Trophoblast cell (in vitro differentiated cells and primary cell): Measurements from ENCODE around the gene RTN4RL1.

Experiments used
- DNase-seq, 2 donors: peaks; one replicate each; pipeline ENCODE4 v3.0.0-alpha.2; 2016
- H2AFZ ChIP-seq: 2 replicates; pipeline ENCODE4 v1.6.1; 2013; ENCODE audit warnings: low read length, moderate library complexity, mild to moderate bottlenecking; ENCODE audit not compliant: insufficient read depth, poor library complexity
- H2AK5ac ChIP-seq: 2 replicates; pipeline ENCODE4 v1.6.1; 2013; ENCODE audit warnings: mild to moderate bottlenecking, low read length
- H2BK120ac ChIP-seq: 2 replicates; pipeline ENCODE4 v1.6.1; 2013; ENCODE audit warnings: low read length, mild to moderate bottlenecking, moderate library complexity; ENCODE audit not compliant: insufficient read depth, poor library complexity
- H2BK12ac ChIP-seq: 2 replicates; pipeline ENCODE4 v1.6.1; 2013; ENCODE audit warnings: mild to moderate bottlenecking, low read length, moderate library complexity
- H2BK5ac ChIP-seq: 2 replicates; pipeline ENCODE4 v1.6.1; 2013; ENCODE audit warnings: low read length, low read depth, moderate library complexity, mild to moderate bottlenecking; ENCODE audit not compliant: poor library complexity
- H3K14ac ChIP-seq: 2 replicates; pipeline ENCODE4 v1.6.1; 2013; ENCODE audit warnings: mild to moderate bottlenecking, low read length
- H3K18ac ChIP-seq: 2 replicates; pipeline ENCODE4 v1.6.1; 2013; ENCODE audit warnings: mild to moderate bottlenecking, low read length
- H3K23ac ChIP-seq: 2 replicates; pipeline ENCODE4 v1.6.1; 2013; ENCODE audit warnings: low read length
- H3K27ac ChIP-seq: 2 replicates; pipeline ENCODE4 v1.5.1; 2013; ENCODE audit warnings: low read depth, mild to moderate bottlenecking, inconsistent platforms, low read length, moderate library complexity
- H3K27me3 ChIP-seq: 2 replicates; pipeline ENCODE4 v1.6.1; 2013; ENCODE audit warnings: inconsistent platforms, mild to moderate bottlenecking, low read length, moderate library complexity; ENCODE audit not compliant: insufficient read depth
- H3K36me3 ChIP-seq, 2 experiments: 1 replicate in 1 of 2; 2 replicates in 1 of 2; pipeline ENCODE4 v1.6.1; 2013; ENCODE audit warnings: low read length in 2 of 2, mild to moderate bottlenecking in 2 of 2, moderate library complexity in 1 of 2; ENCODE audit not compliant: insufficient read depth in 2 of 2, control insufficient read depth in 1 of 2
- H3K4ac ChIP-seq: 2 replicates; pipeline ENCODE4 v1.6.1; 2013; ENCODE audit warnings: low read depth, mild to moderate bottlenecking, low read length, moderate library complexity
- H3K4me1 ChIP-seq, 2 experiments: 1 replicate in 1 of 2; 2 replicates in 1 of 2; pipeline ENCODE4 v1.6.1; 2013; ENCODE audit warnings: low read length in 2 of 2, mild to moderate bottlenecking in 2 of 2, moderate library complexity in 1 of 2; ENCODE audit not compliant: insufficient read depth in 2 of 2, control insufficient read depth in 1 of 2
- H3K4me2 ChIP-seq: 2 replicates; pipeline ENCODE4 v1.6.1; 2013; ENCODE audit warnings: inconsistent platforms, mild to moderate bottlenecking, low read length, moderate library complexity
- H3K4me3 ChIP-seq: 2 replicates; pipeline ENCODE4 v1.5.1; 2013; ENCODE audit warnings: mild to moderate bottlenecking, low read depth, low read length, inconsistent platforms
- H3K79me1 ChIP-seq: one replicate; pipeline ENCODE4 v1.6.1; 2013; ENCODE audit warnings: low read length
- H3K79me2 ChIP-seq: 2 replicates; pipeline ENCODE4 v1.6.1; 2013; ENCODE audit warnings: low read length, mild to moderate bottlenecking; ENCODE audit not compliant: control insufficient read depth, insufficient read depth, poor library complexity
- H3K9ac ChIP-seq: 2 replicates; pipeline ENCODE4 v1.6.1; 2013; ENCODE audit warnings: mild to moderate bottlenecking, low read length
- H3K9me3 ChIP-seq: 2 replicates; pipeline ENCODE4 v1.6.1; 2013; ENCODE audit warnings: low read depth, mild to moderate bottlenecking, control low read depth, inconsistent platforms, low read length; ENCODE audit not compliant: insufficient read depth
- H4K12ac ChIP-seq: 2 replicates; pipeline ENCODE4 v1.6.1; 2013; ENCODE audit warnings: low read depth, mild to moderate bottlenecking, low read length, moderate library complexity
- H4K8ac ChIP-seq: 2 replicates; pipeline ENCODE4 v1.6.1; 2013; ENCODE audit warnings: low read depth, mild to moderate bottlenecking, low read length, moderate library complexity
- H4K91ac ChIP-seq: one replicate; pipeline ENCODE4 v1.6.1; 2013; ENCODE audit warnings: low read depth, mild to moderate bottlenecking, low read length, moderate library complexity
- WGBS: extraction: QIAGEN DNeasy Blood & Tissue Kit; methylation state at CpG from one replicate; pipeline ENCODE4 v1.1.7; 2013; ENCODE audit warnings: missing lambda C conversion rate; ENCODE audit not compliant: insufficient read length, insufficient coverage; ENCODE audit errors: extremely low coverage; 5-methylcytosine and 5-hydroxymethylcytosine counted together

The RTN4RL1 gene

DNA sequence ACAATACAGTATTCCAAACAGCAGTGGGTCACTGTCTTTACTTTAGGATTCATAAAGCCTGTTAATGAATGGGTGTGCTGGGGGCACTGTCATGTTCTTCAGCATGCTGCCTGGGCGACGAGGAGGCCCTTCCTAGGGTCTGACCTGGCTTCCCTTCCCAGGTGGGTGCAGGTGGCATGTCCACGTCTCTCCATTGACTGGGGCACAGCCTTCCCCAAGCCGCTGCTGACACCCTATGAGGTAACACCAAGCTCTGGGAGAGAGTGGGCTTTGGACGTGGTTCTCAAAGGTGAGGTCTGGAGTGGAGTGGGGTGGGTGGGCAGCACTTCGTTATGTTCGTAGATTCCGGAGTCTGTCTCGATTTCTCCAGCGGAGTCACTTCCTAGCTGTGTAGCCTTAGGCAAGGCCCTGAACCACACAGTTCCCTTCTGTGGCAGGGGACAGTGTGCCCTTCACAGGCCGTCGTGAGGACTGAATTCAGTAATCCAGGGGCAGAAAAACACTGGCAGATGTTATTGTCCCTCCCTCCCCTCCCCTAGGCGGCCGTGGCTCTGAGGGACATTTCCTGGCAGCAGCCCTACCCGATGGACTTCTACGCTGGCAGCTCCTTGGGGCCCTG, 15.9 kb upstream of the RTN4RL1 start:
- DNase-seq = no peak
- Histone ChIP-seq H3K23ac (no peak overlapping the region), H3K79me1 (peaks cover 11% of the 10 kb centered on the region), H4K91ac (peak overlapping the region; percentile 22), H3K27me3 (no peaks in the 10 kb centered on the region), H2BK12ac (no peak overlapping the region), H2AK5ac (peak overlapping the region; percentile 11), H3K4me2 (peak overlapping the region; percentile 82), H3K79me2 (peaks cover 5% of the 10 kb centered on the region), H4K12ac (peak overlapping the region; percentile 9), H3K18ac (no peak overlapping the region), H2BK5ac (no peak overlapping the region), H3K14ac (peak overlapping the region; percentile 12), H2BK120ac (no peak overlapping the region), H3K36me3 (peaks cover 11 to 19% of the 10 kb centered on the region in 2 experiments), H4K8ac (peak overlapping the region; percentile 68), H3K9ac (peak overlapping the region; percentile 11), H3K4me3 (peak overlapping the region; percentile 88), H2AFZ (peak overlapping the region; percentile 68), H3K27ac (no peak overlapping the region), H3K4me1 (peaks cover 14 to 19% of the 10 kb centered on the region in 2 experiments), H3K4ac (no peak overlapping the region), H3K9me3 (no peaks in the 10 kb centered on the region)
- no CpG with 5 or more reads among the region's 16 CpGs for WGBS

DNA sequence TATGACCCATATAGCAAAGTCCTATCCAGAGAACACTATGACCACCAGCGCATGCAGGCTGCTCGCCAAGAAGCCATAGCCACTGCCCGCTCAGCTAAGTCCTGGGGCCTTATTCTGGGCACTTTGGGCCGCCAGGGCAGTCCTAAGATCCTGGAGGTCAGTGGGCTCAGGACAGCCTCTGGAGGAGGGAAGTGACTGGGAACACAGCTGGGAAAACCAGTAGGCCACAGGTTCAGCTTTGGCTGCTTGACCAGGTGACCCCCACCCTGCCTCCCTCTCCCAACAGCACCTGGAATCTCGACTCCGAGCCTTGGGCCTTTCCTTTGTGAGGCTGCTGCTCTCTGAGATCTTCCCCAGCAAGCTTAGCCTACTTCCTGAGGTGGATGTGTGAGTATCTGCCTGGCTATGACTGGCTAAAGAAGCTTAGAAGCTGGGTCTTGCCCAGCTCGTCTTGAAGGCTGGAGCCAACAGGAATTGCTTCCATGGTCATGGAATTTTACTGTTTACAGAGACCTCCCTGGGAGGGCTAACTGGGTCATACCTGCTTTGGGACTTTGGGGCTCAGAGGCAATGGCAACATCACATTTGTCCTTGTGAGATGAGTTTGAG, 15.2 kb upstream of the RTN4RL1 start:
- no peak overlapping the region for H4K91ac ChIP-seq
- no peak overlapping the region for H3K27ac ChIP-seq
- no peak overlapping the region for H3K14ac ChIP-seq
- no peak for DNase-seq
- H2AFZ ChIP-seq = no peak overlapping the region
- H2BK5ac ChIP-seq = no peak overlapping the region
- H4K8ac ChIP-seq = no peak overlapping the region
- H3K79me2 ChIP-seq = peaks cover 5% of the 10 kb centered on the region
- no peak overlapping the region for H2AK5ac ChIP-seq
- no CpG with 5 or more reads among the region's 7 CpGs for WGBS
- no peak overlapping the region for H3K18ac ChIP-seq
- peaks cover 14 to 19% of the 10 kb centered on the region in 2 experiments for H3K4me1 ChIP-seq
- no peak overlapping the region for H3K23ac ChIP-seq
- H3K36me3 ChIP-seq = peaks cover 11 to 22% of the 10 kb centered on the region in 2 experiments
- no peaks in the 10 kb centered on the region for H3K9me3 ChIP-seq
- no peak overlapping the region for H3K4ac ChIP-seq
- H3K4me2 ChIP-seq = no peak overlapping the region
- H3K4me3 ChIP-seq = no peak overlapping the region
- H4K12ac ChIP-seq = no peak overlapping the region
- H3K9ac ChIP-seq = no peak overlapping the region
- H2BK12ac ChIP-seq = no peak overlapping the region
- no peaks in the 10 kb centered on the region for H3K27me3 ChIP-seq
- peaks cover 11% of the 10 kb centered on the region for H3K79me1 ChIP-seq
- no peak overlapping the region for H2BK120ac ChIP-seq

DNA sequence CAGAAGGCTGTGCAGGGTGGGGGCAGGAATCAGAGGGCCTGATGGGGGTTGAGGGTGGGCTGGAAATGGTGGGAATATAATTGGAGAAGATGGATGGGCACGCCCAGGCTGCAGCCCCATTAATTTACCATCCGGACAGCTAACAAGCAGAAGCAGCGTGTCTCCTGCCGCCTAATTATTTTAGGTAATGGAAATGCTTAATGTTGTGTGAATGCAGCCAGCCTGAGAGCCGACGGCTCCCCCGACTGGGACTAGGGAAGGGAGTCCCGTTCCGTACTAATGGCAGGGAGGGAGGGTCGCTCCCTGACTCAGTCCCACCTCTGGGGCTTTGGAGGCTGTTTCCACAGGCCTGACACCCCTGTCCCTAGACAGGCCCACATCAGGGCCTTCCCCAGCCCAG, 12.0 kb upstream of the RTN4RL1 start:
- Histone ChIP-seq H4K8ac (no peak overlapping the region), H3K9ac (no peak overlapping the region), H4K12ac (no peak overlapping the region), H3K4me3 (no peak overlapping the region), H3K18ac (no peak overlapping the region), H3K4me2 (no peak overlapping the region), H3K4ac (no peak overlapping the region), H3K14ac (no peak overlapping the region), H3K27me3 (no peaks in the 10 kb centered on the region), H3K27ac (no peak overlapping the region), H4K91ac (no peak overlapping the region), H3K79me1 (peaks cover 9% of the 10 kb centered on the region), H3K23ac (no peak overlapping the region), H3K4me1 (peaks cover 3 to 5% of the 10 kb centered on the region in 2 experiments), H2BK12ac (no peak overlapping the region), H2AFZ (no peak overlapping the region), H3K9me3 (no peaks in the 10 kb centered on the region), H2BK120ac (no peak overlapping the region), H2AK5ac (no peak overlapping the region), H3K36me3 (peaks cover 7 to 12% of the 10 kb centered on the region in 2 experiments), H2BK5ac (no peak overlapping the region), H3K79me2 (peaks cover 2% of the 10 kb centered on the region)
- WGBS = no CpG with 5 or more reads among the region's 10 CpGs
- DNase-seq = no peak

DNA sequence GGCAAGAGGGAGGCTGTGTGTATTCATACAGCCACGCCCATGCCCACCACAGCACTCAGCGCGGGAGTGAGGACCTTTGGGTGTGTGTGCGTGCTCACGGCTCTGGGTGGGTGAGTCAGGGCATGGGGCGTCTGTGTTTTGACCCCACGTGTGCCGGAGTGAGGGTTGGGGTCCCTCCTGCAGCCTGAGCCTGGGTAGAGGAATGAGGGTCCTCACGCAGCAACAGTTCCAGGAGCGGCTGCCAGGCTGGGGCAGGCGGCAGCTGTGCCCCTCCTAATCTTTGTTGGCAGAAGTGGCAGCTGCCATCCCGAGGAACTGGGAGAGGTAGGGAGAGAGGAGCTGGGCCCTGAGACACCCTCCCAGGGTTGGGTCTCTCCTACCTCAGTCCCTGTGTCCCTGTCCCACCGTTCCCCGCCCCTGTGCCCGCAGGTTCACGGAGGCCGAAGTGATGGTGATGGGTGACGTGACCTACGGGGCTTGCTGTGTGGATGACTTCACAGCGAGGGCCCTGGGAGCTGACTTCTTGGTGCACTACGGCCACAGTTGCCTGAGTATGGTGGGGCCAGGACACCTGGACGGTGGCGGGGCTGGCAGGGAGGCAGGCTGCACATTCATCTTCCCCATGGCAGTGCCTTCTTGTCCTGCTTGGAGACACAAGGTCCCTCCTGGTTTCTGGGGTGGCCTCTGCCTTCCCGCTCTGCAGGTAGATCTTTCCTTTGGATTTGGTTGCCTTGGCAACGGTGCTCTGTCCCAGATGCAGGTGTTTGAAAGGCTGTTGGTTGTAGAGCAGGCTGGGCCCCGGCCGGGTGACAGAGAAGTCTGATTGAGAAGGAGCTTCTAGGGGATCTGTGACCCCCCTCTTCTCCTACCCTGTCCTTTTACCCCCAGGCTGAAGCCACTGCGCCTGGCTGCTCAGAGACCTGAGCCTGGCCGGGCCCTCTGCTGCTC, 10.7 kb upstream of the RTN4RL1 start:
- Histone ChIP-seq H3K27me3 (no peaks in the 10 kb centered on the region), H3K23ac (no peak overlapping the region), H2BK12ac (no peak overlapping the region), H4K12ac (no peak overlapping the region), H2BK120ac (no peak overlapping the region), H3K4me2 (no peak overlapping the region), H3K4ac (no peak overlapping the region), H3K14ac (no peak overlapping the region), H3K36me3 (peaks cover 7 to 12% of the 10 kb centered on the region in 2 experiments), H3K9me3 (no peaks in the 10 kb centered on the region), H2BK5ac (no peak overlapping the region), H2AFZ (no peak overlapping the region), H3K18ac (no peak overlapping the region), H3K79me1 (no peaks in the 10 kb centered on the region), H4K91ac (no peak overlapping the region), H2AK5ac (no peak overlapping the region), H4K8ac (no peak overlapping the region), H3K9ac (no peak overlapping the region), H3K4me3 (no peak overlapping the region), H3K79me2 (no peaks in the 10 kb centered on the region), H3K4me1 (peaks cover under 1 to 2% of the 10 kb centered on the region in 2 experiments), H3K27ac (no peak overlapping the region)
- no peak for DNase-seq
- no CpG with 5 or more reads among the region's 29 CpGs for WGBS
